GM23338 (cell line): ENCODE measurements around the gene LTB. TPM values are rescaled to one million over a fixed set of nuclear protein-coding genes. Genes with fewer than 3 reads are reported as not detected.

ENCODE experiments used
- ATAC-seq: fragments of 200-7000 bp; cut with Tn5 transposase; 3 replicates; pipeline ENCODE4 v1.9.1; 2020
- DNase-seq: peaks from one replicate; pipeline ENCODE4 v3.0.0-alpha.2; 2015; ENCODE audit warnings: low spot score
- H2AFZ ChIP-seq: fragments of 200-600 bp; sonication (generic); 2 replicates; pipeline ENCODE4 v1.8.0; 2016; ENCODE audit warnings: antibody characterized with exemption, mild to moderate bottlenecking, moderate library complexity
- H3F3A ChIP-seq: fragments of 200-600 bp; sonication (generic); replicated peaks from 2 replicates; pipeline ENCODE4 v1.8.0; 2017; ENCODE audit warnings: antibody characterized with exemption, mixed run types, low read depth
- H3K27ac ChIP-seq: fragments of 200-600 bp; sonication (generic); 2 replicates; pipeline ENCODE4 v1.6.1; 2016; ENCODE audit warnings: low read depth
- H3K27me3 ChIP-seq: fragments of 200-600 bp; sonication (generic); 2 replicates; pipeline ENCODE4 v1.8.0; 2016; ENCODE audit warnings: mild to moderate bottlenecking, mixed run types, moderate library complexity; ENCODE audit not compliant: insufficient read depth
- H3K36me3 ChIP-seq: fragments of 200-600 bp; sonication (generic); 2 replicates; pipeline ENCODE4 v1.8.0; 2016; ENCODE audit warnings: mild to moderate bottlenecking; ENCODE audit not compliant: insufficient read depth
- H3K4me1 ChIP-seq: fragments of 200-600 bp; sonication (generic); 2 replicates; pipeline ENCODE4 v1.8.0; 2016; ENCODE audit warnings: mild to moderate bottlenecking, moderate library complexity; ENCODE audit not compliant: insufficient read depth
- H3K4me2 ChIP-seq: fragments of 200-600 bp; sonication (generic); 2 replicates; pipeline ENCODE4 v1.7.1; 2017; ENCODE audit warnings: mixed run types
- H3K4me3 ChIP-seq: fragments of 200-600 bp; sonication (generic); 2 replicates; pipeline ENCODE4 v1.6.1; 2016; ENCODE audit warnings: mixed run types
- H3K79me2 ChIP-seq: fragments of 200-600 bp; sonication (generic); replicated peaks from 2 replicates; pipeline ENCODE4 v1.8.0; 2017; ENCODE audit warnings: mild to moderate bottlenecking; ENCODE audit not compliant: insufficient read depth
- H3K9me2 ChIP-seq: fragments of 200-600 bp; sonication (generic); 2 replicates; pipeline ENCODE4 v1.8.0; 2017; ENCODE audit not compliant: insufficient read depth
- H4K20me1 ChIP-seq: fragments of 200-600 bp; sonication (generic); replicated peaks from 2 replicates; pipeline ENCODE4 v1.8.0; 2017; ENCODE audit warnings: mild to moderate bottlenecking; ENCODE audit not compliant: insufficient read depth
- H3K27ac Mint-ChIP-seq: 2 replicates; pipeline ENCODE4 v1.8.0; 2020; ENCODE audit warnings: inconsistent platforms, mild to moderate bottlenecking, moderate library complexity, mixed read lengths
- H3K27me3 Mint-ChIP-seq: 3 replicates; pipeline ENCODE4 v1.8.0; 2022; ENCODE audit warnings: low read depth, mild to moderate bottlenecking, moderate library complexity, mixed read lengths, inconsistent platforms; ENCODE audit not compliant: insufficient read depth, poor library complexity
- H3K36me3 Mint-ChIP-seq: 3 replicates; pipeline ENCODE4 v1.8.0; 2021; ENCODE audit warnings: low read depth, mild to moderate bottlenecking, inconsistent platforms, moderate library complexity, mixed read lengths
- H3K4me1 Mint-ChIP-seq: 3 replicates; pipeline ENCODE4 v1.8.0; 2020; ENCODE audit warnings: mild to moderate bottlenecking, inconsistent platforms, mixed read lengths
- H3K4me3 Mint-ChIP-seq: 3 replicates; pipeline ENCODE4 v1.8.0; 2021; ENCODE audit warnings: moderate library complexity, mild to moderate bottlenecking, inconsistent platforms, mixed read lengths
- H3K9me3 Mint-ChIP-seq: 3 replicates; pipeline ENCODE4 v1.8.0; 2020; ENCODE audit warnings: moderate library complexity, mild to moderate bottlenecking, inconsistent platforms, mixed read lengths
- CREB1 ChIP-seq: fragments of 250-450 bp; sonication (Bioruptor Pico); IDR thresholded peaks from 2 replicates; pipeline ENCODE4 v1.5.0; 2020; ENCODE audit warnings: low read depth, mild to moderate bottlenecking, moderate library complexity
- EZH2 ChIP-seq: fragments of 200-600 bp; sonication (generic); IDR thresholded peaks from one replicate; pipeline ENCODE4 v1.8.0; 2017; ENCODE audit warnings: antibody characterized with exemption, mild to moderate bottlenecking, low read depth; ENCODE audit not compliant: unreplicated experiment
- EZH2phosphoT487 ChIP-seq: fragments of 200-600 bp; sonication (generic); IDR thresholded peaks from one replicate; pipeline ENCODE4 v1.8.1; 2018; ENCODE audit warnings: antibody characterized with exemption; ENCODE audit not compliant: unreplicated experiment
- POLR2AphosphoS5 ChIP-seq: IDR thresholded peaks from 2 replicates; pipeline ENCODE4 v1.6.1; 2016; ENCODE audit warnings: antibody characterized with exemption, low read depth
- STAT1 ChIP-seq: IDR thresholded peaks from one replicate; pipeline ENCODE4 v1.6.1; 2016; ENCODE audit warnings: antibody characterized with exemption; ENCODE audit not compliant: unreplicated experiment
- ZNF462 ChIP-seq: fragments of 250-450 bp; sonication (Bioruptor Pico); IDR thresholded peaks from 2 replicates; pipeline ENCODE4 v1.5.0; 2020; ENCODE audit warnings: mild to moderate bottlenecking, moderate library complexity
- polyA plus RNA-seq: library from polyadenylated mRNA; unstranded; fragments of >200 nt; fragmentation: Nextera tagmentation; extraction: Ambion mirVana; gene quantifications from 2 replicates; pipeline ENCODE4 v1.2.1, GENCODE V29; 2016
- total RNA-seq: library from RNA; depleted of rRNA; stranded (reverse); fragments of >200 nt; shearing (Covaris generic); gene quantifications from 2 replicates; pipeline ENCODE4 v1.2.3, GENCODE V29; 2014
- TF ChIP-seq, protein P1 (sequence below): IDR thresholded peaks from one replicate; pipeline ENCODE4 v1.6.1; 2018; ENCODE audit warnings: antibody characterized with exemption; ENCODE audit not compliant: unreplicated experiment
- TF ChIP-seq, protein P2 (sequence below), 2 experiments: fragments of 200-600 bp in 1 of 2; sonication (generic) in 1 of 2; conservative IDR thresholded peaks; 2 replicates each; pipeline versions ENCODE4 v1.5.1 to v1.6.1; 2016 to 2017; ENCODE audit warnings: antibody characterized with exemption in 2 of 2, low read depth in 2 of 2, mild to moderate bottlenecking in 2 of 2, moderate library complexity in 1 of 2

The LTB gene
- total and polyA plus RNA-seq, 2 experiments from 2014 or later: 1.7 TPM; not detected in 1

DNA sequence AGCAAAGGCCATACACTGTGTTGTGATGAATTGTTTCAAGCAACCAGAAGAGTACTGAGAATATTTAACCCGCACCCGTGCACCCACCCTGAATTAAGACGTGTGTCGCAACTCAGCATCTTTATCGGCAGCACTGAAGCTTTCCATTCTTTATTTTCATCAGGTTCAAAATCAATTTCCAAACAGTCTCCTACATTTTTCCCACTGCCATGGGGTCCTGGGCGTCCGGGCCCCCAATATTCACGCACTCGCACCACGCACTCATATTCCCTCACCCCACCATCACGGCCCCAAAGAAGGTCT is 1.8 kb downstream of the LTB start:
- no peak for DNase-seq
- H3K4me1 ChIP-seq: peaks cover 4% of the 10 kb centered on the region; the same call in 1 of the 2 replicates
- TF ChIP-seq POLR2AphosphoS5: no peak
- TF ChIP-seq STAT1: no peak
- TF ChIP-seq, protein P1, sequence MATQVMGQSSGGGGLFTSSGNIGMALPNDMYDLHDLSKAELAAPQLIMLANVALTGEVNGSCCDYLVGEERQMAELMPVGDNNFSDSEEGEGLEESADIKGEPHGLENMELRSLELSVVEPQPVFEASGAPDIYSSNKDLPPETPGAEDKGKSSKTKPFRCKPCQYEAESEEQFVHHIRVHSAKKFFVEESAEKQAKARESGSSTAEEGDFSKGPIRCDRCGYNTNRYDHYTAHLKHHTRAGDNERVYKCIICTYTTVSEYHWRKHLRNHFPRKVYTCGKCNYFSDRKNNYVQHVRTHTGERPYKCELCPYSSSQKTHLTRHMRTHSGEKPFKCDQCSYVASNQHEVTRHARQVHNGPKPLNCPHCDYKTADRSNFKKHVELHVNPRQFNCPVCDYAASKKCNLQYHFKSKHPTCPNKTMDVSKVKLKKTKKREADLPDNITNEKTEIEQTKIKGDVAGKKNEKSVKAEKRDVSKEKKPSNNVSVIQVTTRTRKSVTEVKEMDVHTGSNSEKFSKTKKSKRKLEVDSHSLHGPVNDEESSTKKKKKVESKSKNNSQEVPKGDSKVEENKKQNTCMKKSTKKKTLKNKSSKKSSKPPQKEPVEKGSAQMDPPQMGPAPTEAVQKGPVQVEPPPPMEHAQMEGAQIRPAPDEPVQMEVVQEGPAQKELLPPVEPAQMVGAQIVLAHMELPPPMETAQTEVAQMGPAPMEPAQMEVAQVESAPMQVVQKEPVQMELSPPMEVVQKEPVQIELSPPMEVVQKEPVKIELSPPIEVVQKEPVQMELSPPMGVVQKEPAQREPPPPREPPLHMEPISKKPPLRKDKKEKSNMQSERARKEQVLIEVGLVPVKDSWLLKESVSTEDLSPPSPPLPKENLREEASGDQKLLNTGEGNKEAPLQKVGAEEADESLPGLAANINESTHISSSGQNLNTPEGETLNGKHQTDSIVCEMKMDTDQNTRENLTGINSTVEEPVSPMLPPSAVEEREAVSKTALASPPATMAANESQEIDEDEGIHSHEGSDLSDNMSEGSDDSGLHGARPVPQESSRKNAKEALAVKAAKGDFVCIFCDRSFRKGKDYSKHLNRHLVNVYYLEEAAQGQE: no peak
- no peak for TF ChIP-seq EZH2phosphoT487
- no peak for TF ChIP-seq CREB1 (CRISPR knock-in tag)
- no peak for TF ChIP-seq EZH2
- no peak for TF ChIP-seq ZNF462 (CRISPR knock-in tag)
- TF ChIP-seq, protein P2, sequence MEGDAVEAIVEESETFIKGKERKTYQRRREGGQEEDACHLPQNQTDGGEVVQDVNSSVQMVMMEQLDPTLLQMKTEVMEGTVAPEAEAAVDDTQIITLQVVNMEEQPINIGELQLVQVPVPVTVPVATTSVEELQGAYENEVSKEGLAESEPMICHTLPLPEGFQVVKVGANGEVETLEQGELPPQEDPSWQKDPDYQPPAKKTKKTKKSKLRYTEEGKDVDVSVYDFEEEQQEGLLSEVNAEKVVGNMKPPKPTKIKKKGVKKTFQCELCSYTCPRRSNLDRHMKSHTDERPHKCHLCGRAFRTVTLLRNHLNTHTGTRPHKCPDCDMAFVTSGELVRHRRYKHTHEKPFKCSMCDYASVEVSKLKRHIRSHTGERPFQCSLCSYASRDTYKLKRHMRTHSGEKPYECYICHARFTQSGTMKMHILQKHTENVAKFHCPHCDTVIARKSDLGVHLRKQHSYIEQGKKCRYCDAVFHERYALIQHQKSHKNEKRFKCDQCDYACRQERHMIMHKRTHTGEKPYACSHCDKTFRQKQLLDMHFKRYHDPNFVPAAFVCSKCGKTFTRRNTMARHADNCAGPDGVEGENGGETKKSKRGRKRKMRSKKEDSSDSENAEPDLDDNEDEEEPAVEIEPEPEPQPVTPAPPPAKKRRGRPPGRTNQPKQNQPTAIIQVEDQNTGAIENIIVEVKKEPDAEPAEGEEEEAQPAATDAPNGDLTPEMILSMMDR (conservative IDR thresholded peaks at IDR 0.05; ENCODE audit: low read depth in 2 of 2): no peak
- peak overlapping the region; percentile 96 for H3K4me2 ChIP-seq
- peak overlapping the region; percentile 99 for H2AFZ ChIP-seq
- no peaks in the 10 kb centered on the region for H3K36me3 Mint-ChIP-seq
- no peak for ATAC-seq
- H3K27ac ChIP-seq: no peak overlapping the region
- H3K27ac Mint-ChIP-seq: no peak overlapping the region
- peaks cover 20% of the 10 kb centered on the region for H3K27me3 ChIP-seq
- H3K4me3 ChIP-seq: peak overlapping the region; percentile 95
- no peaks in the 10 kb centered on the region for H3K9me2 ChIP-seq
- H3F3A ChIP-seq: no peaks in the 10 kb centered on the region
- H3K79me2 ChIP-seq: no peaks in the 10 kb centered on the region
- H4K20me1 ChIP-seq: no peaks in the 10 kb centered on the region
- H3K4me1 Mint-ChIP-seq: peaks cover 21% of the 10 kb centered on the region
- H3K36me3 ChIP-seq: no peaks in the 10 kb centered on the region
- peaks cover 3% of the 10 kb centered on the region; the same call in 2 of the 3 replicates for H3K9me3 Mint-ChIP-seq
- H3K4me3 Mint-ChIP-seq: peak overlapping the region; percentile 95
- peaks cover 36% of the 10 kb centered on the region for H3K27me3 Mint-ChIP-seq
